Stimulated activated CD4-positive, alpha-beta T cell treated with anti-CD3 and anti-CD28 coated beads, Interleukin-15, amount 100 ng/mL, for 24 hours (primary cell): ENCODE data around the gene CSNK1G2.

Source experiments
- DNase-seq: peaks from one replicate; pipeline ENCODE4 v3.0.0-alpha.2; 2020

The CSNK1G2 gene

DNA sequence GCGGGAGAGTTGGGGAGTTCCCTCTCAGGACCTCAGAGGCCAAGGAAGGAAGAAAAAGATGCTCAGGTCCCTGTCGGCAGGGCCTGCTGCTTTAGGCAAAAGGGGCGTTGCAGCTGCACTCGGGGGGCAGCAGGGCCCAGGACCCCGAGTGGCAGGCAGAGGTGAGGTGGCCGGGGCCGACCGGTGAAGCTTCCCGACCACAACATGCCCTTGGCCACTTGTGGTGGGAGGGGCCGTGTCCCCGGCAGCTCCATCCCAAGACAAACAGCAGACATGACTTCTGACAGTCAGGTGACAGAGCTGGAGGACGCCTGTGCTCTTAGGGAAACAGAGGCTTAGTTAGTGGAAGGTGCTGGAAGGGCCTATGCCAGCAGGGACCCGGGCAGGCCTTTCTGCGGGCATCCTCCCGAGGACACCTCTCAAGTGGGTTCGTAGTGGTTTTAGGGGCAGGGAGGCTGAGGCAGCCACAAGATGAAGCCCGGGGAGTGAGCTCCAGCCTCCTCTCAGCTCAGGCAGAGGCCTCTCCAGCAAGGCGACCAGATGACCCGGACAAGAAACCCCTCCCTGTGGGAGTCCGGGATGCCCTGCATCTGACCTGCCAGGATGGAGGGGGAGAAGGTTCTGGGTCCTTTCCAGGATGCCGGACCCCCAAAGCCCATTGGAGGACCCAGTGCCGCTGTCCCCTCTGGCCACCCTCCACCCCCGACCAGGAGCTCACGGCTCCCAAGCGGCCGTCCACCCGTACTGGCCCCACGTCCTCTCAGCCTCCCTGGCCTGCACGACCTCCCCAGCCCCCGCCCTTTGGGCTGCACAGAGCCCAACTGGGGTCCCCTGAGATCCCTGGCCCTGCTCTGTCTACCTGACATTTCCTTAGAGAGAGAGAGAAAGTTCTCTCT is 50.3 kb downstream of the CSNK1G2 start:
- no peak for DNase-seq

DNA sequence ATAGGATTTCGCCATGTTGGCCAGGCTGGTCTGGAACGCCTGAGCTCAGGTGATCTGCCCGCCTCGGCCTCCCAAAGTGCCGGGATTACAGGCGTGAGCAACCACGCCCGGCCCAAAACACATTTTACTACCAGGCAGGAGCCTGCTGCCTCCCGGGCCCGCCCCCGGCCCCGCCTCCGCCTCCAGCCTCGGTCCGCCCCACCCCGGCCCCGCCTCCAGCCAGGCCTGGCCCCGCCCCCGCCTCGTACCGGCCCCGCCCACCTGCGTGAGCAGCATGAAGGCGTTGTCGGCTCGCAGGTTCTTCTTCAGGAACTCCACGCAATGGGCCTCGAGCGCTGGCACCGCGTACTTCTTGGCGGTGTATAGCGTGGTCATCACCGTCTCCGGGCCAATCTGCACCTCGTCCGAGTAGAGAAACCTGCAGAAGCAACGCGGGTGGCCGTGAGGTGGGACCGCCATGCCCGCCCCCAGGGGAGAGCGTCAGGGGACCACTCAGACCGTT is 51.8 kb downstream of the CSNK1G2 start:
- DNase-seq, result peak; percentile 59

- no peak for DNase-seq
Observed at GRCh38 chr19:1997353-1998233, 56.6 kb downstream of the CSNK1G2 start.

DNA sequence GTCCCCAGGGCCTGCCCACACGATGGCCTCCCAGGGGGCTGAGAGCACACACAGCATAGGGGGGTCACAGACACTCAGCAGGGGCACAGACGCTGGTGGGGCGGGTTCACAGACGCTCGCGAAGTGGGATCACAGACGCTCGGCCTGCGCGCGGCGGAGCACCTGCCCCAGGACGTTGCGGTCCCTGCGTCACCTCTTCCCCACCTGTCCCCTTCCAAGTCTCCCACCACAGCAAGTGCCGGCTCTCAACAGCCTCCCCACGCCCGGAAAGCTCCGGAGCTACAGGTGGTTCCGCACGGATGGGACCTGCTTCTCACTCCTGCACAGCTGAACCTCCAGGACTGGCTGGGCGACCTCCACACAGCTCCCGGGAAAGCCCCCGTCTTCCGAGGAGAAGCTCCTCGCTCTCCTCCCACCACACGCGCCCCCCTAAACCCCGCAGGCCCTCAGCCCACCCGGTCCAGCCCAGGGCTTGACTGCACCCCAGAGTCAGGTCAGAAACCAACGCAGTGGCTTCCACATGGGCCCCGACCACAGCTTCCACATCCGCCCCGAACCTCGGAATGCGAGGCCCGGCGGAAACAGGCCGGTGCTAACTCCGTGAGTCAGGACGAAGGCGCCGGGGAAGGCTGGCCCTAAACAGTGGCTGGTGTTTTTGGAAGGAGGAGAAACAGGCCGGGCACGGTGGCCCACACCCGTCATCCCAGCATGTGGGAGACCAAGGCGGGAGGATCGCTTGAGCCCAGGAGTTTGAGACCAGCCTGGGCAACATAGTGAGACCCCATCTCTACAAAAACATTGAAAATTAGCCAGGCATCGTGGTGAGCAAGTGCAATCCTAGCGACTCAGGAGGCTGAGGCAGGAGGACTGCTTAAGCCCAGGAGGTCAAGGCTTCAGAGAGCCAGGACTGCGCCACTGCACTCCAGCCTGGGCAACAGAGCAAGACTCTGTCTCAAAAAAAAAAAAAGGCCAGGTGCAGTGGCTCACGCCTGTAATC is 58.0 kb downstream of the CSNK1G2 start:
- DNase-seq, result no peak

DNA sequence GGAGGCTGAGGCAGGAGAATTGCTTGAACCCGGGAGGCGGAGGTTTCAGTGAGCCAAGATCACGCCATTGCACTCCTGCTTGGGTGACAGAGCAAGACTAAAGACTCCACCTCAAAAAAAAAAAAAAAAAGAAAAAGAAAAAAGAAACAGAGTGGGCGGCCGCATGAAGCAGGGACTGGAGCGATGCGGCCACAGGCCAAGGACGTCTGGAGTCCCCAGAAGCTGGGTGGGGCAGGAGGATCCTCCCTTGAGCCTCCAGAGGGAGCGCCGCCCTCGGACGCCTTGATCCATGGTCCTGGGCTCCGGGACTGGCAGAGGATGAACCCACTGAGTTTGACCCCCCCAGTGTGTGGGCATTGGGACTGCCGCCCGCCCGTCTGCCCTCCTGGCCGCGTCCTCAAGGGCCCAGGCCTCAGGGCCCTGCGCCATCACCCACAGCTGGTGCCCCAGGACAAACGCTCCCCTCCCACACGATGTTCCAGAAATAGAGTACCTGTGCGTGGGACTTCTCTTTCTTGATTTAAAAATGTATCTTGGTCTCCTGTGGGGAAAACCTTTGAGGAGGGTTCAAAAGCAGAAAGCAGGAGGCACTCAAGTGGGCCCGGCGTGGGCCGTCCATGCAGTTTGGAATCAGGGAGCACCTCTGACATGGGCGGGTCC is 59.0 kb downstream of the CSNK1G2 start:
- no peak for DNase-seq

DNA sequence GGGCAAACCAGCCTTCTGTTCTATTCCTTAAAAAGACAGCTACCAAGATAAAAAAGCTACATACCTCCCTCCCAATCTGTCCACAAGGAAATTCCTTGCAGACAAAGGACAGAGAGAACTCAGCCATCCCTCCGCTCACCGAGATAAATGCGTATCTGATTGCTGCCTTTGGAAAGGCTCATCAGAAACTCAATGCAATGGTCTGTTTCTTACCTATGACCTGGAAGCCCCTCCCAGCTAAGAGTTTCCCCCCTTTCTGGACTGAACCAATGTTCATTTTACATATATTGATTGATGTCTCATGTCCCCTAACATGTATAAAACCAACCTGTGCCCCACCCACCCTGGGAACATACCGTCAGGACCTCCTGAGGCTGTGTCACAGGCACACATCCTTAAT is 62.9 kb downstream of the CSNK1G2 start:
- no peak for DNase-seq

DNA sequence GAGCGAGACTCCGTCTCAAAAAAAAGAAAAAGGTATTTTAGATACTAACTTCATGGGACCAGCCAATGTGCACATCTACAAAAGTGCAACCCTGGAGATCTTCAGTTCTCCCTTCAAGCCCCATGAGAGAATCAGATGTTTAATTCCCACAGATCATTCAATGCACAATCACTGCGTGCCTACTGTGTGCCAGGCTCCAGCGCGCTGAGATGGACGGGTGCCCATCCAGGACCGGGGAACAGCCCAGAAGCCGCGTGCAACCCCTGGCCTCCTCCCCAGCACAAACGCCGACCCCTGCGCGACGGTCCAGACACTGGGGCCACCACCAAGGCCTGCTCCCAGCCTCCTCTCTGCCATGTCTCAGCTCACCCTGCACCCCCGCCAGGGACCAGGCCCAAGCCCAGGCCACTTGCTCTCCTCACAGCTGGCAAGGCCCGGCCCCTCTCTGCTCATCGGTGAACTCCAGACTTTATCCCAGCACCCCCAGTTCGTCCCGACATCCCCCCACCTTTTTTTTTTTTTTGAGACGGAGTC is 69.2 kb downstream of the CSNK1G2 start:
- DNase-seq, result no peak

DNA sequence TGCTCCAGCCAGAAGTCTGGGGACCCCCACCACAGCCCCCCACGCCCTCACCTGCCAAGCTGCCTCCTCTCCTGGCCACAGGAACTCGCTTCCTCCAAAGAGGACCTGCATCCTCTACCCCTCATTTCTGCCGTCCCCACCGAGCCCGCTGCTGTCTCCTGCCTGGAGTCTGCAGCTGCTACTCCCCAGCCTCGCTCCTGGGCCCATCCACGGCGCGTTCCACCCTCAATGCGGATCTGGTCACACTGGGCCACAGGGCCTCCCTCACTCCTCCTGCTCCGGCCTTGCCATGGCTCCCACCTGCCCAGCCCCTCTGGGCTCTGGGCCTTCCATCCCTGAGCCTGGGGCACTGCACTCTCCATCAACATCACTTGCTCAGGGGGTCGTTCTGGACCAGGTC is 70.2 kb downstream of the CSNK1G2 start:
- DNase-seq, result no peak

- DNase-seq, result no peak
Observed at GRCh38 chr19:2012941-2013682, 72.1 kb downstream of the CSNK1G2 start.

DNA sequence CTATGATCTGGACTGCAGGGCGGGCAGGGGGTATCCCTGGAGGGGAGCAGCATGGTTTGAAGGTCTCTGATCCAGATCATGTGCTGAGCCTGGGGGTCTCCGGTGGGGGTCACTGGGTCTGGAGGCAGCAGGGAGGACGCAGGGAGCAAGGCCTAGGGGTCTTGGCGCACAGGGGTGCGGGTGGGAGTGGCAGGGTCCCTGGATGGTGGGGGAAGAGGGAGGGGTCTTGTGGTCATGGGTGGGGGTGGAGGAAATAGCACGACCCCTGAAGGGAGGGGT is 72.7 kb downstream of the CSNK1G2 start:
- DNase-seq, result no peak

GRCh38 chr19:2014131-2014571 is 73.2 kb downstream of the CSNK1G2 start:
- no peak for DNase-seq

DNA sequence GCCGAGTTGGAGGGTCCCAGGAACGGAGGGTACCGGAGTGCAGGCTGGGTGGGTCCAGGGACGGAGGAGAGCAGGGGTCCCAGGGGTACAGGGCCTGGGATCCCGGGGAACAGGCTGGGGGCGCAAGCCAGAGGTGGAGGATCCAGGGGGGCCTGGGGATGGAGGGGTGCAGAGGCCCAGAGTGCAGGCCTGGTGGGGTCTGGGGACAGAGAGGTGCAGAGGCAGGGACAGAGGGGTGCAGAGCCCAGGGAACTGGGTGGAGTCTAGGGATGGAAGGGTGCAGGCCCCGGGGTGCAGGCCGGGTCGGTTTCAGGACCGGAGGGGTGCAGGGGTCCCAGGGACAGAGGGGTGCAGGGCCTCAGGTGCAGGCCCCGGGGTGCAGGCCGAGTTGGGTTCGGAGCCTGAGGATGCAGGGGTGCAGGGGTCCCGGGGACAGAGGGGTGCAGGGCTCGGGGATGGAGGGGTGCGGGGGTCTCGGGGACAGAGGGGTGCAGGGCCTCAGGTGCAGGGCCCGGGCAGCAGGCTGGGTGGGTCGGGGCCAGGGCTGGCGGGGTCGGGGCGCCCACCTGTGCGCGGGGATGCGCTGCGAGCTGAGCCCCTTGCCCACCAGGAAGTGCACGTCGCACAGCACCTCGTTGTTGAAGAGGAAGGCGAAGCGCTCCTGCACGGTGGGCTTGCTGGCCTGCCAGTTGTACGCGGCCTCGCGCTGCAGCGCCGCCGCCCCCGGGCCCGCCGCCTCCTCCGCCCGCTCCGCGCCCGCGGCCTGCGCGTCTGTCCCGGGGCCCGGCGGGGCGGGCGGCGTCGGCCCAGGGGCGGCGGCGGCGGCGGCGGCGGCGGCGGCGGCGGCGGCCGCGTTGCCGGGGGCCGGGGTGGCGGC is 74.0 kb downstream of the CSNK1G2 start:
- peak; percentile 45 for DNase-seq

- DNase-seq, result peak; percentile 70
Observed at GRCh38 chr19:2015608-2015950, 74.6 kb downstream of the CSNK1G2 start, which contains the start of gene BTBD2. BTBD2 (minus strand) TSS chr19:2015714; CDS start chr19:2015703, 11 bp downstream.

- DNase-seq, result peak; percentile 70
Observed at GRCh38 chr19:2016041-2016807, 75.3 kb downstream of the CSNK1G2 start.

- no peak for DNase-seq
Observed at GRCh38 chr19:2018752-2019151, 77.8 kb downstream of the CSNK1G2 start.

- DNase-seq, result no peak
Observed at GRCh38 chr19:2021453-2022140, 80.6 kb downstream of the CSNK1G2 start.

DNA sequence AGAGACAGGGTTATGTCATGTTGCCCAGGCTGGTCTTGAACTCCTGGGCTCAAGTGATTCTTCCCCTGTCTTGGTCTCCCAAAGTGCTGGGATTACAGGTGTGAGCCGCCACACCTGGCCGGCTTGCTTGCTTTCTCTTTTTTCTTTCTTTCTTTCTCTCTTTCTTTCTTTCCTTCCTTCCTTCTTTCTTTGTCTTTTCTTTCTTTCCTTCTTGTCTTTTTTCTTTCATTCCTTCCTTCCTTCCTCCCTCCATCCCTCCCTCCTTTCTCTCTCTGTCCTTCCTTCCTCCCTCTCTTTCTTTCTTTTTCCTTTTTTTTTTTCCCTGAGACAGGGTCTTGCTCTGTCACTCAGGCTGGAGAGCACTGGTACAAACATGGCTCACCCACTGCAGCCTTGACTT is 81.3 kb downstream of the CSNK1G2 start:
- no peak for DNase-seq

GRCh38 chr19:2026770-2027169 is 85.8 kb downstream of the CSNK1G2 start:
- DNase-seq, result no peak
